Breast epithelium (tissue), 3 donors: ENCODE results near the gene SPTB.

Experiments
- CTCF ChIP-seq, 3 donors: fragments of 450-650 bp; IDR thresholded peaks; one replicate each; pipeline ENCODE4 v1.5.1; 2016 to 2017; ENCODE audit warnings: antibody characterized with exemption in 3 of 3, mild to moderate bottlenecking in 3 of 3, moderate library complexity in 3 of 3
- POLR2A ChIP-seq: fragments of 450-650 bp; IDR thresholded peaks from one replicate; pipeline ENCODE4 v1.6.1; 2016; ENCODE audit warnings: antibody characterized with exemption, mild to moderate bottlenecking, moderate library complexity
- POLR2AphosphoS5 ChIP-seq, 3 donors: sonication (generic); formaldehyde crosslinking; IDR thresholded peaks; one replicate each; pipeline ENCODE4 v1.6.1; 2017; ENCODE audit warnings: antibody characterized with exemption in 3 of 3

GRCh38 chr14:64753374-64753773 lies 126.3 kb downstream of the SPTB start:
- TF ChIP-seq CTCF (IDR thresholded peaks at IDR 0.05) (no peak), POLR2A (no peak), POLR2AphosphoS5 (IDR thresholded peaks at IDR 0.05) (no peak)
